Calu3 (cell line): ENCODE measurements around the gene REM2. TPM values are rescaled to one million over a fixed set of nuclear protein-coding genes. Genes with fewer than 3 reads are reported as not detected.
"Not testable (repeated sequence)": the region's sequence is repeated elsewhere in the genome, so short reads cannot be mapped to it uniquely, and the experiment has no call there.

Experiments used
- BruUV-seq: library from RNA; stranded (reverse); fragments of 400-500 nt; replicated peaks from 2 replicates; lab custom pipeline; 2021; lab: Mats Ljungman, UMichigan
- CTCF ChIA-PET: fragments of 300-600 bp; sonication (Branson Sonifier 250); formaldehyde crosslinking; loops from one replicate; lab custom pipeline; 2022; ENCODE audit warnings: antibody characterized with exemption; lab: Charles Lee
- DNase-seq: peaks from one replicate; pipeline ENCODE4 v3.0.0; 2022
- H3K27ac Mint-ChIP-seq: one replicate; pipeline ENCODE4 v1.8.0; 2022; ENCODE audit warnings: mixed read lengths; ENCODE audit not compliant: unreplicated experiment
- H3K27me3 Mint-ChIP-seq: one replicate; pipeline ENCODE4 v1.8.0; 2022; ENCODE audit warnings: mixed read lengths; ENCODE audit not compliant: unreplicated experiment
- H3K36me3 Mint-ChIP-seq: one replicate; pipeline ENCODE4 v1.8.0; 2022; ENCODE audit warnings: mild to moderate bottlenecking, moderate library complexity, mixed read lengths; ENCODE audit not compliant: insufficient read depth, unreplicated experiment
- H3K4me1 Mint-ChIP-seq: one replicate; pipeline ENCODE4 v1.8.0; 2022; ENCODE audit warnings: mild to moderate bottlenecking, low read depth, mixed read lengths; ENCODE audit not compliant: unreplicated experiment
- H3K4me3 Mint-ChIP-seq: one replicate; pipeline ENCODE4 v1.8.0; 2022; ENCODE audit warnings: mild to moderate bottlenecking, low read depth, moderate library complexity, mixed read lengths; ENCODE audit not compliant: unreplicated experiment
- H3K9me3 Mint-ChIP-seq: one replicate; pipeline ENCODE4 v1.8.0; 2022; ENCODE audit warnings: low read depth, mixed read lengths; ENCODE audit not compliant: unreplicated experiment
- CTCF ChIP-seq: fragments of 200-600 bp; IDR thresholded peaks from one replicate; pipeline ENCODE4 v1.8.0; 2022; ENCODE audit warnings: antibody characterized with exemption; ENCODE audit not compliant: unreplicated experiment
- intact Hi-C: fragments of 100-400 bp; cut with micrococcal nuclease; formaldehyde crosslinking; loops from one replicate; pipeline ENCODE4 v1.10.0; 2022; ENCODE audit not compliant: unreplicated experiment
- total RNA-seq: library from RNA; stranded (reverse); gene quantifications from 2 replicates; pipeline ENCODE4 v1.2.3, GENCODE V29; 2022

REM2 gene
- total RNA-seq, 1 experiment from 2014 or later = 0.85 TPM

- CTCF ChIA-PET = interaction anchor here (0.6 to 1.9 kb wide), 2 partner anchors 32 to 35 kb away, joined by 3 to 4 read pairs; no protein-coding TSS in a partner anchor
- Mint-ChIP-seq H3K4me1 (no peaks in the 10 kb centered on the region), H3K4me3 (no peak overlapping the region), H3K27ac (no peak overlapping the region), H3K36me3 (no peaks in the 10 kb centered on the region), H3K9me3 (no peaks in the 10 kb centered on the region), H3K27me3 (no peaks in the 10 kb centered on the region)
- BruUV-seq = no TSS peak
- intact Hi-C loops = no loop called here
- no peak for TF ChIP-seq CTCF
- no peak for DNase-seq
These were observed 26.6 kb upstream of the REM2 start for GRCh38 chr14:22856428-22856827.

- BruUV-seq, H3K27ac Mint-ChIP-seq, H3K27me3 Mint-ChIP-seq, intact Hi-C loops, H3K9me3 Mint-ChIP-seq, CTCF ChIA-PET, DNase-seq, H3K36me3 Mint-ChIP-seq, H3K4me3 Mint-ChIP-seq, H3K4me1 Mint-ChIP-seq: not testable (repeated sequence)
These were observed 22.6 kb upstream of the REM2 start for GRCh38 chr14:22860377-22860776.

DNA sequence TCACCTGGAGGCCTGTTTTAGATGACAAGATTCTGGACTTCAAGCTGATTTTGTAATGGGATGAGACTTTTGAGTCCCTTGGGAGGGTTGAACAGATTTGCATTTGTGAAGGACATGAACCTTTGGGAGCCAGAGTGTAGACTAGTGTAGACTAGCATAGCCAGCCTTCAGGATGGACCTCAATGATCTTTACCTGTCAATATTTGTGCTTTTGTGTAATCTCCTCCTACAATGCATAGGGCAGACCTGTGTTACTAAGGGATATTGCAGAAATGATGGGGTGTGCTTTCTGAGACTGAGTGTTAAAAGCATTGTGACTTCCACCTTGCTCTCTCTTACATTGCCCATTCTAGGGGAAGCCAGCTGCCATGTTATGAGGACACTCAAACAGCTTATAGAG is 21.4 kb upstream of the REM2 start:
- H3K4me1 Mint-ChIP-seq = peaks cover 5% of the 10 kb centered on the region
- no peaks in the 10 kb centered on the region for H3K9me3 Mint-ChIP-seq
- no peak for DNase-seq
- no peak for TF ChIP-seq CTCF
- no peaks in the 10 kb centered on the region for H3K27me3 Mint-ChIP-seq
- H3K36me3 Mint-ChIP-seq = no peaks in the 10 kb centered on the region
- CTCF ChIA-PET = no interaction called here
- no peak overlapping the region for H3K27ac Mint-ChIP-seq
- H3K4me3 Mint-ChIP-seq = no peak overlapping the region
- intact Hi-C loops = no loop called here
- BruUV-seq = no TSS peak

GRCh38 chr14:22864979-22865378 is 18.0 kb upstream of the REM2 start:
- BruUV-seq = no TSS peak
- CTCF ChIA-PET = no interaction called here
- H3K27ac Mint-ChIP-seq = no peak overlapping the region
- H3K4me3 Mint-ChIP-seq = no peak overlapping the region
- TF ChIP-seq CTCF = no peak
- intact Hi-C loops = no loop called here
- no peak for DNase-seq
- H3K9me3 Mint-ChIP-seq = no peaks in the 10 kb centered on the region
- H3K27me3 Mint-ChIP-seq = no peaks in the 10 kb centered on the region
- no peaks in the 10 kb centered on the region for H3K36me3 Mint-ChIP-seq
- H3K4me1 Mint-ChIP-seq = peaks cover 11% of the 10 kb centered on the region

GRCh38 chr14:22865424-22866405 is 17.3 kb upstream of the REM2 start:
- peaks cover under 1% of the 10 kb centered on the region for H3K36me3 Mint-ChIP-seq
- no peak overlapping the region for H3K27ac Mint-ChIP-seq
- TF ChIP-seq CTCF = no peak
- no peaks in the 10 kb centered on the region for H3K27me3 Mint-ChIP-seq
- intact Hi-C loops = no loop called here
- H3K9me3 Mint-ChIP-seq = no peaks in the 10 kb centered on the region
- DNase-seq = no peak
- CTCF ChIA-PET = interaction anchor here (0.5 to 0.6 kb wide), 2 partner anchors 70 to 463 kb away, joined by 3 to 5 read pairs; no protein-coding TSS in a partner anchor
- BruUV-seq = no TSS peak
- no peak overlapping the region for H3K4me3 Mint-ChIP-seq
- H3K4me1 Mint-ChIP-seq = peaks cover 11% of the 10 kb centered on the region
